Adrenal gland (tissue), 5 donors: Measurements from ENCODE around the gene PAK5.

ENCODE experiments used
- CTCF ChIP-seq, 6 experiments: fragments of 450-650 bp in 4 of 6; fragments of 200-600 bp in 2 of 6; sonication (generic) in 1 of 6; IDR thresholded peaks; 1 replicate in 5 of 6; 2 replicates in 1 of 6; pipeline versions ENCODE4 v1.5.1 to v1.8.0; 2016 to 2021; ENCODE audit warnings: antibody characterized with exemption in 6 of 6, mild to moderate bottlenecking in 2 of 6, moderate library complexity in 1 of 6
- POLR2A ChIP-seq, 2 donors: fragments of 450-650 bp; IDR thresholded peaks; one replicate each; pipeline ENCODE4 v1.6.1; 2017; ENCODE audit warnings: antibody characterized with exemption in 2 of 2, mild to moderate bottlenecking in 2 of 2, moderate library complexity in 1 of 2
- donor health status: DM: no; HTN: no; CAD: no.

- TF ChIP-seq CTCF (IDR thresholded peaks at IDR 0.05) (no peak), POLR2A (IDR thresholded peaks at IDR 0.05) (no peak)
These were observed 223.8 kb downstream of the PAK5 start for GRCh38 chr20:9615118-9615517.
